HG02763 (cell line): ENCODE results near the gene UVRAG.
"Not testable (repeated sequence)": the region's sequence is repeated elsewhere in the genome, so short reads cannot be mapped to it uniquely, and the experiment has no call there.

Source experiments
- ATAC-seq: cut with Tn5 transposase; IDR thresholded peaks from one replicate; pipeline ENCODE4 v1.9.1; 2021; ENCODE audit warnings: mild to moderate bottlenecking, moderate library complexity; ENCODE audit not compliant: unreplicated experiment

UVRAG gene

DNA sequence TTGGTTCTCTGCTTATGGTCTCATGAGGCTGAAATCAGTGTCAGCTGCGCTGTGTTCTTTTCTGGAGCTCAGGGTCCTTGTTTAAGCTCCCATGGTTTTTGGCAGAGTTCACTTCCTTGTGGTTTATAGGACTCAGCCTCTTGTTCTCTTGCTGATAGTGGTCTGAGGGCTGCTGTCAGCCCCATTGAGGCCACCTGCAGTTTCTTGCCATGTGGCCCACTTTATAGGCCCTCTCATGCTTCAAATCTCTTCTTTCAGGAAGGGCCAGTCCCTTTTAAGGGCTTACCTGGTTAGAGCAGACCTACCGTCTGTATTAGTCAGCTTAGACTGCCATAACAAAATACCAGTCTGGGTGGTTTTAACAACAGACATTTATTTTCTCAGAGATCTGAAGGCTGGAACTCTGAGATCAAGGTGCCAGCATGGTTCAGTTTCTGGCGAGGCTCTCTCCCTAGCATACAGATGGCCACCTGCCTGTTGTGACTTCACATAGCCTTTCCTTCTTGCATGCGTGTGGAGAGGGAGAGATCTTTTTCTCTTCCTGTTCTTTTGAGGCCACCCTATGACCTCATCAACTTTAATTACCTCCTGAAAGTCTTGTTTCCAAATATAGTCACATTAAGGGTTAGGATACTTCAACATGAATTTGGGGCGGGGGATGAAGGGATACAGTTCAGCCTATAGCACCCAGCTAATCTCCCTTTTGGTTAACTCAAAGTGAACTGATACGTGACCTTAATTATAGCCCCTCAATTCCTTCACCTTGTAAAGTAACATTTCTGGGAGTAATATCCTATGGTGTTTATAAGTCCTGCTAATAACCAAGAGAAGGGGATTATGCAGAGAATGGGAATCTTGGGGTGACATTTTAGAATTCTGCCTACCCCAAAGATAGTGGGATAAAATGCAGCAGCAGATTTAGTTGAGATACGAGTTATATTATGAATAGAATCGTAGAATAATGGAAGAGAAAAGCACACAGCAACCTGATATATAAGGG, 131.8 kb downstream of the UVRAG start:
- ATAC-seq: no peak

DNA sequence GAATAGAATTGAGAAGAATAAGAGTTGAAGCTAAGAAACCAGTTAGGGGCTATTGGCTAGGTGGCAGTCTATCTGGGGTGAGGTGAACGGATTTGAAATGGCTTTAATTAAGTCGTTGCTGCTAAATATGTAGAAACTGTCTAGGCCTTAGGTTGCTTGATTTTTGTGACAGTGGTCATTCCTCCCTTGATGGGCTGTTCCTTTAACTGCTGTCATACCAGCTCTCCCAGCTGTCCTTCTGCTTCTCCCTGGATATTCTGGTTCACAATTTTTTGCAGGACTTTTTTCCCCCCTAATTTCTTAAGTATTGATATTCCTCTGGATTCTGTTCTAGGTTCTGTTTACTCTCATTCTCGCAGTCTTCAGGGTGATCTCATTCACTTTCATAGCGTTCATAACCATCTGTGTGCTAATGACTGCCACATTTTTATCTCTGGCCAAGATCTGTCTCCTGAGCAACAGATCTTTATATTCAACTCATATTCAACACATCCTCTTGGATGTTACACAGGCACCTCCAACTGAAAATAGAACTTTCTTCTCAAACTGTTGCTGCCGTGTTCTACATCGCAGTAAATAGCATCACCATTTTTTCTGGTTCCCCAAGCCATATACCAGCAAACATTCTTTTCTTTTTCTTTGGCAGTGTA, 134.1 kb downstream of the UVRAG start:
- ATAC-seq: no peak

DNA sequence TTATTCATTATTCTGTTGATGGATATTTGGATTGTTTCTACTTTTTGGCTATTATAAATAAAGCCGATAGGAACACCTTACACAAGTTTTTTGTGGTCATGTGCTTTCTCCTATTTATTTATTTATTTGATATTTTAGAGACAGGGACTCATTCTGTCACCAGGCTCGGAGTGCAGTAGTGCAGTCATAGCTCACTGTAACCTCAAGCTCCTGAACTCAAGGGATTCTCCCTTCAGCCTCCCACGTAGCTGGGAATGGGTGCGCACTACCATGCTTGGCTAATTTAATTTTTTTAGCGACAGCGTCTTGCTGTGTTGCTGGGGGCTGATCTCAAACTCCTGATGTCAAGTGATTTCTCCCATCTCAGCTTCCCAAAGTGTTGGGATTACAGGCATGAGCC, 135.1 kb downstream of the UVRAG start:
- no peak for ATAC-seq

DNA sequence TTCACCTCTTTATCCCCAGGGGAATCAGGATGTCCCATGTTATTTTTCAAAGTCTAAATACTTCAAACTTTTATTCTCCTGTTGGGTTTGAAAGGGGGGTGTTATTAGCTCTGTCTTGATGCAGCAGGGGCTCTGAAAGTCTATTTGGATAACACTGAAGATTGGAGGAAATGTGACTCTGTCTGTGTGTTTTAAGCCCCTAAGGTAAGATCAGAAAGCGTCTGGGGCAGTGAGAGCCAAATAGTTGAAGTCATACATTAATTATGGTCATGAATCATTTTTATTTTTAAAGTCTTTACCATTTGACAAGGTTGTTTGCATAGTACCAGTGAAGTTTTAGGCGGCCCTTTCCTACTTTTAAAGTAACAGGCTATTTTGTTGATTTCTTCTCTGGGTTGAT, 139.0 kb downstream of the UVRAG start:
- ATAC-seq: no peak

DNA sequence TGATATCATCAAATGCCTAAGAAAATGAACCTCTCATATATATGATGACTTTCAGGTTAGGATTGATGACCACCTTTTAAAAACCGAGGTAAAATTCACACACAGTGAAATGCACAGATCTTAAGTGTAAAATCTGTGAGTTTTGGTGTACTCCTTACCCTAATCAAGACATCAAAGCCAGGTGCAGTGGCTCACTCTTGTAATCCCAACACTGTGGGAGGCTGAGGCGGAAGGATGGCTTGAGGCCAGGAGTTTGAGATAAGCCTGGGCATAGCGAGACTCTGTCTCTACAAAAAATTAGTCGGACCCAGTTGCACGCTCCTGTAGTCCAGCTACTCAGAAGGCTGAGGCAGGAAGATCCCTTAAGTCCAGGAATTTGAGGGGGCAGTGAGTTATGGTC, 140.4 kb downstream of the UVRAG start:
- ATAC-seq: no peak

DNA sequence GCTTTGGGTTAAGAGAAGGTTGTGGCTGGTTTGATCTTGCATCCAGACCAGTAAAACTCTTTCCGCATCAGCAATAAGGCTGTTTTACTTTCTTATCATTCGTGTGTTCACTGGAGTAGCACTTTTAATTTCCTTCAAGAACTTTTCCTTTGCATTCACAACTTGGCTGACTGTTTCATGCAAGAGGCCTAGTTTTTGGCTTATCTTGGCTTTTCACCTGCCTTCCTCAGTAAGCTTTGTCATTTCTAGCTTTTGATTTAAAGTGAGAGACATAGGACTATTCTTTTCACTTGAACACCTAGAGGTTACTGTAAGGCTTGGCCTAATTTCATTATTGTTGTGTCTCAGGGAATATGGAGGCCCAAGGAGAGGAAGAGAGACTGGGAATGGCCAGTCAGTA, 144.5 kb downstream of the UVRAG start:
- no peak for ATAC-seq

DNA sequence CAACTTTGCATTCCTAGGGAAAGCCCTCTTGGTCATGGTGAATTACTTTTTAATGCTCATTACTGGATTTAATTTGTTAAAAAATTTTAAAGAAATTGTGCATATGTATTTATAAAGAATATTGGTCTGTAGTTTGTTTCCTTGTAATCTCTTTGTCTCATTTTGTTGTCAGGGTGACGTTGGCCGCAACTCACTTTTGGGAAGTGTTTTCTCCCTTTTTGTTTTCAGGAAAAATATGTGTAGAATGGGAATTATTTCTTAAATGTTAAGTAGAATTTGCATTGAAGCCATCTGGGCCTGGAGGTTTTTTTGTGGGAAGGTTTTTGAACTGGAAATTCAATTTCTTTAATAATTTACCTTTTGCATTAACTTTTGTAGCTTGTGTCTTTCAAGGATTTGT, 149.1 kb downstream of the UVRAG start:
- ATAC-seq: no peak

DNA sequence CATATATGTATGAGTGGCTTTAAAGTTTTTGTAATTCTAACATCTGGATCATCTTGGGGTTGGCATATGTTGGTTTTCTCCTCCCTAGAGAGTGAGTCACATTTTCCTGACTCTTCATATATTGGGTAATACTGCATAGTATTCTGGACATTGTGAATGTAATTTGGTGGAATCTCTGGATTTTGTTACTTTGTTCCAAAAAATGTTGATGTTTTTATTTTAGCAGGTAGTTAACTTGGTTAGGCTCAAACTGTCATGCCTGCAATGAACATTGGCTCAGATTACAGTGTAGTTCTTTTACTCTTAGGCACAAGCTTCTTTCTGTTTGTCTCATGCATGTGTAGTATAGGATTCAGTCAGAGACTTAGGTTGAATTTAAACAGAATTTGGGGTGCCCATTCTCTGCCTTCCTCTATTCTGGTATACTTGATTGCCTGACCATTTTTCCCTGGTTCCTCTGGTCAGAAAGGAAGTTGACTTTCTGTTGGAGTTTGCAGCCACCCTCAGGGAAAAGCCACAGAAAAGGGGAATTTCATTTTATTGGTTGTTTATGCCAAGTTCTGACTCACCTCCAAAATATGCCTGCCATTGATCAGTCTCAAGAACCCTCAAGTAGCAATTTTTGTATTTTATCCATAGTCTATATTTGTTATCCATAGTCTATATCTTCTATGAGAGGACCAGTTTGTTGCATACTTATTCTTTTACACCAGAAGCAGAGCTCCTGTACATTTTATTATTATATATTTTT, 151.7 kb downstream of the UVRAG start:
- ATAC-seq: no peak

DNA sequence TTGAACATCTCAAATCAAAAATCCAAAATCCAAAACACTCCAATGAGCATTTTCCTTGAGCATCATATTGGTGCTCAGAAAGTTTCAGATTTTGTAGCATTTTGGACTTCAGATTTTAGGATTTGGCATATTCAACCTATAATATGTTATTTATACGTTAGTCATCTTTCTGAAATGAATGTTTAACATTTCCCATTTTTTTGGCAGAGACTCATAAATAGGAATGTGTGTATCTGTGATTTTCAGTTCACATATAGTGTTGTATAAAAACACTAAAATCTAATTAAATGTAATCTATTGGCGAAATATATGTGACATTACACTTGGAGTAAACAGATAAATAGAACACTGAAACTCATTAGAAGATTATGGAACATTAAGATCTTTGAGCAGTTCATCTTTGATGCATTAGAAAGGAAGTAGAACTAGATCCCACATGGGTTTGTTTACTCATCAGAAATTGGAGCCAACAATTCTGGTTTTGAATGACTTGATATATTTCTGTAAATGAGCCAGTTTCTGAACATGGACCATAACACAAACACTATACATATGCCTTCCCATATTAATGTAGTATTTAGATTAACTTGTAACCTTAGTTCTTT, 153.1 kb downstream of the UVRAG start:
- no peak for ATAC-seq

DNA sequence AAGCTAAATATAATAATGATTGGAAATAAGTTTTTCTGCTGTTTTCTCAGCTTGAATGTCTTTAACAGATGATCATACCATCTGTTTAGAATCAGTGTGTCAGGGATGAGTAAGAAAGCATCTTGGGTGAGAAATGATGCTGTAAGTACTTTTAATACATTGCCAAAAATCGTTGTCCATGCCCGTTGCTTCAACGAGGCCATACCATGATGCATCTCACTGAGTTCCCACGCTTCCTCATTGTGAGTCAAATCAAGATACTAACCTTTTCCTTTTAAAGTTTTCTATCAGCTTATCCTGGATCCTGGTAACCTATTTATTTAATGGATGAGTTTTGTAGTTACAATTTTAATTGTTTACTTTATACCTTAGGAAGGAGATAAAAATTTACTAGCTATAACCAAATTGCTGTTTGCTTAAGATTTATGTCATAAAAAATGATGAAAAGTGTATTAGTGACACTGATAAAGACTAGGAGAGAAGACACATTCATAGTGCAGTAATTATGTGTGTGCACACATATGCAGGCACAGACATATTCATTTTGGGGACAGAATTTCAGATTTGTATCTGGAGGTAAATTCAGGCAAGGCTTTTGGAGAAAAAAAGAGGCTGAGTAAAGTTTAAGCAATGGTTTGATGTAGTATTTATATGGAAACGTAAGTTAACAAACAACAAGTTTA, 154.8 kb downstream of the UVRAG start:
- ATAC-seq: no peak

DNA sequence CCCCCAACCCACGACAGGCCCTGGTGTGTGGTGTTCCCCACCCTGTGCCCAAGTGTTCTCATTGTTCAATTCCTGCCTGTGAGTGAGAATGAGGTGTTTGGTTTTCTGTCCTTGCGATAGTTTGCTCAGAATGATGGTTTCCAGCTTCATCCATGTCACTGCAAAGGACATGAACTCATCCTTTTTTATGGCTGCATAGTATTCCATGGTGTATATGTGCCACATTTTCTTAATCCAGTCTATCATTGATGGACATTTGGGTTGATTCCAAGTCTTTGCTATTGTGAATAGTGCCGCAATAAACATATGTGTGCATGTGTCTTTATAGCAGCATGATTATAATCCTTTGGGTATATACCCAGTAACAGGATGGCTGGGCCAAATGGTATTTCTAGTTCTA, 158.7 kb downstream of the UVRAG start:
- ATAC-seq: not testable (repeated sequence)

DNA sequence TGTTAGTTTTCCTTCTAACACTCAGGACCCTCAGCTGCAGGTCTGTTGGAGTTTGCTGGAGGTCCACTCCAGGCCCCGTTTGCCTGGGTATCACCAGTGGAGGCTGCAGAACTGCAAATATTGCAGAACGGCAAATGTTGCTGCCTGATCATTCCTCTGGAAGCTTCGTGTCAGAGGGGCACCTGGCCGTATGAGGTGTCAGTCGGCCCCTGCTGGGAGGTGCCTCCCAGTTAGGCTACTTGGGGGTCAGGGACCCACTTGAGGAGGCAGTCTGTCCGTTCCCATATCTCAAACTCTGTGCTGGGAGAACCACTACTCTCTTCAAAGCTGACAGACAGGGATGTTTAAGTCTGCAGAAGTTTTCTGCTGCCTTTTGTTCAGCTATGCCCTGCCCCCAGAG, 164.1 kb downstream of the UVRAG start:
- not testable (repeated sequence) for ATAC-seq

DNA sequence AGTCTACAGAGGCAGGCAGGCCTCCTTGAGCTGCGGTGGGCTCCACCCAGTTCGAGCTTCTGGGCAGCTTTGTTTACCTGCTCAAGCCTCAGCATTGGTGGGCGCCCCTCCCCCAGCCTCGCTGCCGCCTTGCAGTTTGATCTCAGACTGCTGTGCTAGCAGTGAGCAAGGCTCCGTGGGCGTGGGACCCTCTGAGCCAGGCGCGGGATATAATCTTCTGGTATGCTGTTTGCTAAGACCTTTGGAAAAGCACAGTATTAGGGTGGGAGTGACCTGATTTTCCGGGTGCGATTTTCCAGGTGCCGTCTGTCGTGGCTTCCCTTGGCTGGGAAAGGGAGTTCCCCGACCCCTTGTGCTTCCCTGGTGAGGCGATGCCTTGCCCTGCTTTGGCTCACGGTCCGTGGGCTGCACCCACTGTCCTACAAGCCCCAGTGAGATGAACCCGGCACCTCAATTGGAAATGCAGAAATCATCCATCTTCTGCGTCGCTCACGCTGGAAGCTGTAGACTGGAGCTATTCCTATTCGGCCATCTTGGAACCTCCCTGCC, 164.5 kb downstream of the UVRAG start:
- not testable (repeated sequence) for ATAC-seq

DNA sequence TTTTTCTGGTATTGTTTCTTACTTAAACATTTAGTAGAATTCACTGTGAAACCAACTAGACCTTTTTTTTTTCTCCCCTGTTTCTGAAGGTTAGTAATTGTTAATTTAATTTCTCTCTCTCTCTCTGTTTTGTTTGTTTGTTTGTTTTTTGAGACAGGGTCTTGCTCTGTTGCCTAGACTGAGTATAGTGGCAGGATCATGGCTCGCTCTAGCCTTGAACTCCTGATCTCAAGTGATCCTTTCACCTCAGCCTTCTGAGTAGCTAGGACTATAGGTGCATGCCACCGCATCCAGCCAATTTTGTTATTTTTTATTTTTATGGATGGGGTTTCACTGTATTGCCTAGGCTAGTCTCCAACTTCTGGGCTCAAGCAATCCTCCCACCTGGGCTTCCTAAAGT, 165.0 kb downstream of the UVRAG start:
- ATAC-seq: no peak

DNA sequence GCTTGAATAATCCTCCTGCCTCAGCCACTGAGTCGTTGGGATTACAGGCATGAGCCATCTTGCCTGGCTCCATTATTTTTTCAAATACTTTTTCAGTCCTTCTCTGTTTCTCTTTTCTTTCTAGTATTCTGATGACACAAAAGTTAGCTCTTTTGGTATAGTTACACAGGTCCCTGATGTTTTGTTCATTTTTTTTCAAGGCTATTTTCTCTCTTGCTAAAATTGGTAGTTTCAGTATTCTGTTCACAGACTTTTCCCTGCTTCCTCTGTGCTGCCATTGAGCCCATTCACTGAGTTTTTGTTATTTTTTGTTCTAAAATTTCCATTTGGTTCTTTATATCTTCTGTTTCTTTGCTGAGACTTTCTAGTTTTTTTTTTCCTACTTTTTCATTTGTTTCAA, 166.5 kb downstream of the UVRAG start:
- no peak for ATAC-seq

DNA sequence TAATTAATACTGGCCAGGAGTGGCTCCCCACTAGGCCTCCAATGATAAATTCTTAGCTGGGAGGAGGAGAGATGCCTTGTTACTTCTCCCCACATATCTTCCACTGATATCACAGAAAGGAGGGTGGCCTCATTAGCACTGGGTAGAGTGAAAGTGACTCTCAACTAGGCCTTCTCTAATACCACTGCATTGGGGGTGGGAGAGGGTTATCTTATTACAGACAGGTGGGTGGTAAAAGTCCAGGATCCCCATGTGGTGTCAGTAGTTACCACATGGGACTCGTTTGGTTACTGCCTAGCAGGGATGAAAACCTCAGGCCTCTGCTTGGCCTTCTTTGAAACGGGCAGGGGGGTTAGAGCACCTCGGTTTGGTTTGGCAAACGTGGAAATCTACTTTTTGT, 167.3 kb downstream of the UVRAG start:
- ATAC-seq: no peak

DNA sequence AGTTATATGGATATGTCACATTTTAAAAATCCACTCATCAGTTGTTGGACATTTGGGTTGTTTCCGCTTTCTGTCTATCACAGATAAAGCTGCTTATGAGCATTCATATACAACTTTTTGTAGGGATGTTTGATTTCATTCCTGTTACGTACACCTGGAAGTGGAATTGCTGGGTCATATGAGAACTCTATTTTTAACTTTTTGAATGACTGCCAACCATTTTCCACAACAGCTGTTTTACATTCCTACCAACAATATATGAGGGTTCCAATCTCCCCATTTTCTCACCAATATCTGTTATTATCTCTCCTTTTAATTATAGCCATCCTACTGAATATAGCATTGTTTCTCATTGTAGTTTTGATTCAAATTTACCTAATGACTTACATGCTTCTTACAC, 172.0 kb downstream of the UVRAG start:
- ATAC-seq: no peak

DNA sequence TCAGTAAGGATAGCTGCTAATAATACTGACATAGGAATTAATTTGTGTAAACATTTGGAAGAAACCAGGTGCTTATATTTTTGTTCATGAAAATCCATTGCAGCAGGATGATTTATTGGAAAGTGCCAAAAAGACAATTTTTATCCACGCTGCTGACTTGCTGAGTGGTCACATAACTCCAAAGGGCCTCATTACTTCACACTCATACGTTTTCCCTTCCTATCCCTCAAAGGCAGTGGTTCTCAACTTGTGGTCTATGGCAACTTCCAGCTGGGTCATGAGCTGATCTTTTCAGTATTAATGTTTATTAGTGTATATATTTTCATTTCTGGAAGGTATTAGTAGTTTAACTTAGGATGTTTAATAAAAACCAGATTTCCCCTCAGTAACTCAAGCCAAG, 178.1 kb downstream of the UVRAG start:
- no peak for ATAC-seq

DNA sequence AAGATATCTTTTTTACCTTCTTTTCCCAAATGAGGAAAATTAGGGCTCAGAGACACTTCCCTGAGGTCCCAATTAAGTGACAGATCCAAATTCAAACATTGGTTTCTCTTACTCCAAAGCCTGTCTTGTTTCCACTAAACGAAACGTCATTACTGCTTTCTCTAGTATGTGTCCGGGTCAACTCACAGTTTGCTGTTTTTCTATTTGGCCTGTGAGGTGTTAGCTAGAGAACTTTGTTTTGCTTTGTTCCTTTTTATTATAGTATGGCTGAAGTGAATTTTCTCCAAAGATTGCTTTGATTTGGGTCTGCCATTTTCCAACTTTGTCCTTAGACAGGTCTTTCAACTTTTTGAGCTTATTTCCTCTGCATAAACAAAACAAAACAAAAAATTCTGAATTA, 179.6 kb downstream of the UVRAG start:
- ATAC-seq: no peak
